GM12872 (cell line): Measurements from ENCODE around the gene RAX2.

ENCODE experiments used
- TF ChIP-seq, protein P1 (sequence below): IDR thresholded peaks from 3 replicates; pipeline ENCODE4 v1.5.1; 2011; ENCODE audit warnings: low read depth, mild to moderate bottlenecking, low read length, moderate library complexity; ENCODE audit not compliant: insufficient read depth

The RAX2 gene

DNA sequence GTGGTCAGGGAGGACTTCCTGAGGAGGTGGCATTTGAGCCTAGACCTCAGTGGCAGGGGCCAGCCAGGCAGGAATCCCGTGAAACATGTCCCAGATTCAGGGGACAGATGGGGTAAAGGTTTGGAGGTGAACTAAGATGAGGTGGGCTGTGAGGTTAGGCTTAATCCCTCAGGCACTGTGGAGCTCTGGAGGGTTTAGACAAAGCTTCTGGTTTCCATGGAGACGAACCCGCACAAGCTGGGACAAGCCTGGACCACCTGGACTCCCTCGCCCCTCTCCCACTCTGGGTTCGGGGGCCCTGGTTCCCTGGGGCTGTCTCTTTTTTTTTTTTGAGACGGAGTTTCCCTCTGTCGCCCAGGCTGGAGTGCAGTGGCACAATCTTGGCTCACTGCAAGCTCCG lies 48.1 kb downstream of the RAX2 start:
- TF ChIP-seq, protein P1, sequence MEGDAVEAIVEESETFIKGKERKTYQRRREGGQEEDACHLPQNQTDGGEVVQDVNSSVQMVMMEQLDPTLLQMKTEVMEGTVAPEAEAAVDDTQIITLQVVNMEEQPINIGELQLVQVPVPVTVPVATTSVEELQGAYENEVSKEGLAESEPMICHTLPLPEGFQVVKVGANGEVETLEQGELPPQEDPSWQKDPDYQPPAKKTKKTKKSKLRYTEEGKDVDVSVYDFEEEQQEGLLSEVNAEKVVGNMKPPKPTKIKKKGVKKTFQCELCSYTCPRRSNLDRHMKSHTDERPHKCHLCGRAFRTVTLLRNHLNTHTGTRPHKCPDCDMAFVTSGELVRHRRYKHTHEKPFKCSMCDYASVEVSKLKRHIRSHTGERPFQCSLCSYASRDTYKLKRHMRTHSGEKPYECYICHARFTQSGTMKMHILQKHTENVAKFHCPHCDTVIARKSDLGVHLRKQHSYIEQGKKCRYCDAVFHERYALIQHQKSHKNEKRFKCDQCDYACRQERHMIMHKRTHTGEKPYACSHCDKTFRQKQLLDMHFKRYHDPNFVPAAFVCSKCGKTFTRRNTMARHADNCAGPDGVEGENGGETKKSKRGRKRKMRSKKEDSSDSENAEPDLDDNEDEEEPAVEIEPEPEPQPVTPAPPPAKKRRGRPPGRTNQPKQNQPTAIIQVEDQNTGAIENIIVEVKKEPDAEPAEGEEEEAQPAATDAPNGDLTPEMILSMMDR, result no peak

DNA sequence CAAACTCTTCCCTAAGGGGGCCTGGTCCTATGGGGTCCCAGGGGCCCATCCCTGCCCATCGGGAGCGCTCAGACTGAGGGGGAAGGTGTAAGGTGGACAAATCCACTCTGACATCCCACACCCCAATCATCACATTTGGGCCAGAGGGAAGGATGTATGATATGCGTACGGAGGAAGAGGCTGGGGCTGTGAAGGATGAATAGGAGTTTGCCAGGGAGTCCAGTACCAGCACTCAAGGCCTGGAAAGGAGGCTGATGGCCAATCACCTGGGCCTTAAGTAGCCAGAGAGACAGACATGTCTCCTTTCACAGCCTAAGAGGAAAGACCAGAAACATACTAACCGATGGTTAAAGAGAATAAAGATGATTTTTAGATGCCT lies 48.9 kb downstream of the RAX2 start:
- TF ChIP-seq, protein P1, result no peak

DNA sequence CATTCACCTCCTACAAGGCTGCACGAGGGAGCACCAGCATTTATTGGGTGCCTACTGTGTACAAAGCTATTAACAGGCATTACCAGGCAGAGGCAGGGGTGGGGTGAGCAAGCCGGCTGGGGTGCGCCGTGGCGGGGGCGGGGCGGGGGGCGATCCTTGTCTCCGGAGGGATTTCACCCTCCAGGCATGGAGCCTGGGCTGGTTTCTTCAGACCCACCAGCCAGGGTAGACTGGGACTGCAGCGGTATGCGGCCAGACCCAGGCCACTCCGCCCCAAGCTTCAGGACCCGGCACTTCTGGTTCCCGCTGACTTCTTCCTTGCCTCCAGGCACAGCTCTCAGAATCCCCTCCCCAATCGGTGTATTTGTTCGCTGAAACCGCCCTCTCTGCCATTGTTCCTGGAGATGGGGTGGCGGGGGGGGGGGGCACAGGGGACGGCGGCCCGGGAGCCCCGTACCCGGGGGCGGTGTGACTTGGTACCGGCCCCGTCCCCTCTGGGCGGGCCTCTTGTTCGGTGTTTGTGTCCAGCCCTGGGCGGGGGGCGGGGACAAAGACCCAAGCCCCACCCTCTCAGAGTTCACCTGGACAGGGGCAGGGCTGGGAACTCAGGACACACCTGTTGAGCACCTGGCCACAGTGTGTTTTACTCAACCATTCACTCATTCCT lies 49.5 kb downstream of the RAX2 start:
- TF ChIP-seq, protein P1, result no peak

DNA sequence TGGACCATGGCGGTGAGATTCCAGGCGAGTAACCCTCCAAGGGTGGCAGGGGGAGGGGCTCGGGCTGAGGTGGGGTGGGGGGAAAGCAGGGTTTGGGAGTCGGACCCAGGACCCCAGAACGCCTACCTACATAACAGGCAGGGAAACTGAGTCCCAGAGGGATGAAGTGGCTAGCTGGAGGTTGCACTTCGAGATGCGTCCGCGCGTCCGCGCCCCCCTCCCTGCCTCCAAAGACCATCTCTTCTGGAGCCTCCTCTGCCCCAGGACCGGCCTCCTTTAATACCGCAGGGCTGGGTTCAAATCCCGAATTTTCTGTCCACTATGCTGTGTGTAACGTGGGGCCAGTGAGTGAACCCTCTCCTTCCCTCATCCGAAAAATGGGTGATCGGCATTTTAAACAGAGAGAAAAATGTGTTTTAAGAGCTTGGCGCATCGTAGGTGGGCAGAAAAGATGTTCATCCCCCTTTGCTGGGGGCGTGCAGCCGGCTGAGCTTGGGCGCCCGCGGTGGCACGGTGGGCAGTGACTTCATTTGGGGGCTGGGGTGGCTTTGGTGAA lies 50.1 kb downstream of the RAX2 start:
- TF ChIP-seq, protein P1, result no peak

DNA sequence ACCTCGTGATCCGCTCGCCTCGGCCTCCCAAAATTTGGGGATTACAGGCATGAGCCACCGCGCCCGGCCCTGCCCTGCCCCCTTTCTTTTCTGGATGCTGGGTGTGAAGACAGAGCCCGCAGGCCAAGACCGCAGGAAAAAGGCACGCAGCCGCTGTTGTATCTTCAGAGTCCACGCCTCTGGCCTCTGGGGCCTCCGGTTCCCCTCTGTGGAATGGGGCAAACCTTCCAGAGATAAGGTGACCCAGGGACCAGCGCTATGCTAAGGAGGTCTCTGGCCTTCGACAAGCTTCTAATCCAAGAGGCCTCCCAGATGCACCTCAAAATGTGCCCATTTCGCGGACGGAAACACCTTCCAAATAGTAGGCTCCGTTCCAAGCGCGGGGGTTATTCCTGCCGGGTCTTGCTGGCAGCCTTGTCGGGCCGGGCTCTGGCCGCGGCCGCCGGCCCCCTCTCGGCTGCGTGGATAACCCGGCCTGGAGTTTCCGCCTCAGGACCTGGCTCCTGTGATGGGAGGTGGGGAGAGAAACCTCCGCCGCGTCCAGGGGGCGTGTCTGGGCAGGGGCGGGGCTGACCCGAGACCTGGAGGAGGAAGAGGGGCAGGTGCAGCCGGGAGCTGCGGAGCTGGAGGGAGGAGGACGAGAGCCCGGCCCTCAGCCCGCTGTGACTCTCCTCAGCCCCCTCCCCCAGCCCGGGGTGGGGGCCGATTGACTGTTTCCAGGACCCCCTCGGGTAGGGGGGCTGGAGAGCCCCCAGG lies 50.7 kb downstream of the RAX2 start:
- TF ChIP-seq, protein P1, result no peak

DNA sequence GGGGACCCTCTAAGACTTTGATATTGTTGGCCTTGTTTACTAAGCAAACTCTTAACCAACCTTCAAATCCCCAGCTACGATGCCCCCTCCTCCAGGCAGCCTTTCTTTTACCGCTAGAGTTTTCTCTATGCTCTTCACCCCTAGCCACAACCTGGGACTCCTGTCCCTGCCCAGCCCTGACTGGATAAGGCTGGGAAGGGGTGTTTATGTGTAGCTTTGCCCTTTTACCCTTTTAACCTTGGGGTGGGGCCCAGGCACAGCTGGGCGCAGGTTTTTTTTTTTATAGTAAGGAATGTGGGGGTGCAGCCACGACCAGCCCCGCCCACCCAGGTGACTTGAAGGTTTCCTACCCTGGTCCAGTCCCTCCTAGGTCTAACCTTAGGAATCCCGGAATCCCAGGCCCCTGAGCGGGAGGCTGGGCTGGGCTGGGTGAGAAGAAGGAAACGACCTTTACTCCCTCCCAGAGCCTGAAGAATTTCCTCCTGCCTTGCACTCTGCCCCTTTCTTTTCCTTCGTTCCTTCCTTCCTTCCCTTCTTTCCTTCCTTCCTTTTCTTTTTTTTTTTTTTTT lies 51.6 kb downstream of the RAX2 start:
- TF ChIP-seq, protein P1, result no peak

DNA sequence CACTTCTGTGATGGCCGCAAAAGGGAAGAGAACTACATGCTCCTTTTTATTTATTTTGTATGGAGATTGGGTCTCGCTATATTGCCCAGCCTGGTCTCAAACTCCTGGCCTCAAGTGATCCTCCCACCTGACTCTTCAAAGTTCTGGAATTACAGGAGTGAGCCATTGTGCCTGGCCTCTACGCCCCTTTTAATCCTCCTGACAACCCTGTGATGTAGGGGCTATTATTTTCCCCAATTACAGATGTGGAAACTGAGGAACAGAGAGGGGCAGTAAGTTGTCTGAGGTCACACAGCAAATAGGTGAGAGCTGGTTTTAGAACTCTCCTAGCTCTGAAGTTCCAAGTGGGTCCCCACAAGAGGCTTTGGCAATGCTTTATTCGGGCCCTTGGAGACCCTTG lies 52.2 kb downstream of the RAX2 start:
- TF ChIP-seq, protein P1, result no peak
